Measurements from ENCODE around the gene ZSCAN31. TPM values are rescaled to one million over a fixed set of nuclear protein-coding genes. Genes with fewer than 3 reads are reported as not detected.

Gene ZSCAN31
- total RNA-seq (2022; extraction: Qiagen RNA extraction; ENCODE audit: low read depth): 1.6 to 2.5 TPM (median 2.0 TPM) in 5 replicates

GRCh38 chr6:28335564-28336283 is at the start of gene ZSCAN31:
ZSCAN31 (minus strand) TSS chr6:28336148; CDS start chr6:28329683, 6,465 bp downstream.

GRCh38 chr6:28349892-28350737 is 14.2 kb upstream of the ZSCAN31 start, which contains the start of gene ZKSCAN3:
ZKSCAN3 (plus strand) TSS chr6:28349947; CDS start chr6:28359587, 9,640 bp downstream.

DNA sequence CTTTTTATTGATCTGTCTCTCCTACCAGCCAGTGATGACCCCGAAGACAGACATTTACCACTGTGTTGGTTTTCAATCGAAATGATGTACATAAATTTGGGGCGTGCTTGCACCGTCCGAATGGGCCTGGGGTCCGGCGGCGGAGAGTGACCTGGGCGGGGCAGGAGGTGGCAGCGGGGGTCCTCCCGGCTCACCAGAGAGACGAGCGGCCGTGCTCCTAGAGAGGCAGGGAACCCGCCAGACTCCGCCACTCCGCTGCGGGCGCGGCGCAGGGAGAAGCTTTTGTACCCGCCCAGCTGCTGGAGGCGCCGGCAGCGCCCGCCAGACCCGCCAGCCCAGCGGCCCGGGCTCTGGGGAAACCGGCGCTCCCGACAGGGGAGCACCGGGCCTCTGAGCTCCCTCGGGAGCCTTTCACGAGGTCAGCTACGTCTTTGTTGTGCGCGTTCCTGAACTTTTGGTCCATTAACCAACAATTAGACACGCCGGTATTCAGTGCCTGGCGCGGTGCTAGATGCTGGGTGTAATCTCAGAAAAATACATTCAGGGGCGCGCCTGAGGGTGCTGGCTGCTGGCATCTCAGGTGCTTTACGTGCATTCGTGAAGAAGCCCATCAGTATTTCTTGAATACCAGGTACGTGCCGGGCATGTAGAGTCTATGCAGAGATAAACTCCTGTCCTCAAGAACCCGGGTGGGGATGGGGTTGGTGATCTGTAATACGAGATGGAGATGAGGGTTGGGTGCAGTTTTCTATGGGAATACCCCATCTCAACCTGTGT is 54.5 kb downstream of the ZSCAN31 start, which contains the start of gene PGBD1:
PGBD1 (plus strand) TSS at position 285 of the 777 bp plus-strand sequence. CDS start 2,242 bp downstream, outside the sequence.

Other genes with a start within 250 kb of the ZSCAN31 start
- gene ZSCAN16, start 211.5 kb downstream of the ZSCAN31 start, total RNA-seq (2022; extraction: Qiagen RNA extraction; ENCODE audit: low read depth): 4.0 to 5.8 TPM (median 4.5 TPM) in 5 replicates
- gene ZKSCAN8, start 194.3 kb downstream of the ZSCAN31 start, total RNA-seq (2022; extraction: Qiagen RNA extraction; ENCODE audit: low read depth): 2.7 to 5.8 TPM (median 5.4 TPM) in 5 replicates
- gene ZSCAN9, start 110.9 kb downstream of the ZSCAN31 start, total RNA-seq (2022; extraction: Qiagen RNA extraction; ENCODE audit: low read depth): 6.0 to 9.8 TPM (median 7.7 TPM) in 5 replicates
- 2.3 to 3.0 TPM (median 2.6 TPM) in 5 replicates for gene ZKSCAN4, start 83.9 kb downstream of the ZSCAN31 start, total RNA-seq (2022; extraction: Qiagen RNA extraction; ENCODE audit: low read depth)
- not detected in 5 replicates for gene NKAPL, start 76.9 kb downstream of the ZSCAN31 start, total RNA-seq (2022; extraction: Qiagen RNA extraction; ENCODE audit: low read depth)
- gene ZSCAN26, start 69.0 kb downstream of the ZSCAN31 start, total RNA-seq (2022; extraction: Qiagen RNA extraction; ENCODE audit: low read depth): 4.0 to 6.0 TPM (median 5.7 TPM) in 5 replicates
- gene PGBD1, start 54.6 kb downstream of the ZSCAN31 start, total RNA-seq (2022; extraction: Qiagen RNA extraction; ENCODE audit: low read depth): 4.6 to 5.1 TPM (median 5.0 TPM) in 5 replicates
- 1.4 to 2.1 TPM (median 2.1 TPM) in 5 replicates for gene ZKSCAN3, start 13.8 kb upstream of the ZSCAN31 start, total RNA-seq (2022; extraction: Qiagen RNA extraction; ENCODE audit: low read depth)
- gene ZSCAN12, start 63.6 kb upstream of the ZSCAN31 start, total RNA-seq (2022; extraction: Qiagen RNA extraction; ENCODE audit: low read depth): 1.3 to 1.8 TPM (median 1.8 TPM) in 5 replicates
- not detected in 5 replicates for gene ZSCAN23, start 107.3 kb upstream of the ZSCAN31 start, total RNA-seq (2022; extraction: Qiagen RNA extraction; ENCODE audit: low read depth)
- gene GPX6, start 179.6 kb upstream of the ZSCAN31 start, total RNA-seq (2022; extraction: Qiagen RNA extraction; ENCODE audit: low read depth): not detected in 5 replicates
- not detected in 5 replicates for gene GPX5, start 189.7 kb upstream of the ZSCAN31 start, total RNA-seq (2022; extraction: Qiagen RNA extraction; ENCODE audit: low read depth)